HG02970 (cell line): Measurements from ENCODE around the gene MALT1.
"Not testable (repeated sequence)": the region's sequence is repeated elsewhere in the genome, so short reads cannot be mapped to it uniquely, and the experiment has no call there.

Source experiments
- ATAC-seq: cut with Tn5 transposase; IDR thresholded peaks from one replicate; pipeline ENCODE4 v1.9.1; 2021; ENCODE audit warnings: mild to moderate bottlenecking, moderate library complexity, moderate number of reproducible peaks; ENCODE audit not compliant: unreplicated experiment, low FRiP score

The MALT1 gene

GRCh38 chr18:58726671-58727070 is 55.4 kb downstream of the MALT1 start:
- ATAC-seq, result no peak

GRCh38 chr18:58727776-58728500 is 56.7 kb downstream of the MALT1 start:
- no peak for ATAC-seq

- ATAC-seq, result no peak
Measured at GRCh38 chr18:58728719-58729118, 57.5 kb downstream of the MALT1 start.

GRCh38 chr18:58730618-58731017 is 59.4 kb downstream of the MALT1 start:
- no peak for ATAC-seq

- ATAC-seq, result no peak
Measured at GRCh38 chr18:58732471-58732870, 61.2 kb downstream of the MALT1 start.

- no peak for ATAC-seq
Measured at GRCh38 chr18:58733866-58734265, 62.6 kb downstream of the MALT1 start.

- no peak for ATAC-seq
Measured at GRCh38 chr18:58738322-58738721, 67.1 kb downstream of the MALT1 start.

- no peak for ATAC-seq
Measured at GRCh38 chr18:58745914-58746313, 74.6 kb downstream of the MALT1 start.

GRCh38 chr18:58748899-58749595 is 77.8 kb downstream of the MALT1 start:
- ATAC-seq, result no peak

GRCh38 chr18:58753976-58754375 is 82.7 kb downstream of the MALT1 start:
- ATAC-seq, result no peak

- ATAC-seq, result no peak
Measured at GRCh38 chr18:58754544-58755068, 83.3 kb downstream of the MALT1 start.

GRCh38 chr18:58755304-58756010 is 84.2 kb downstream of the MALT1 start:
- ATAC-seq, result no peak

- ATAC-seq, result no peak
Measured at GRCh38 chr18:58756148-58756547, 84.9 kb downstream of the MALT1 start.

- no peak for ATAC-seq
Measured at GRCh38 chr18:58756596-58757240, 85.5 kb downstream of the MALT1 start.

- ATAC-seq, result not testable (repeated sequence)
Measured at GRCh38 chr18:58757351-58757750, 86.1 kb downstream of the MALT1 start.

- ATAC-seq, result no peak
Measured at GRCh38 chr18:58758046-58758445, 86.8 kb downstream of the MALT1 start.

- no peak for ATAC-seq
Measured at GRCh38 chr18:58758606-58759005, 87.3 kb downstream of the MALT1 start.

- ATAC-seq, result no peak
Measured at GRCh38 chr18:58761241-58761969, 90.1 kb downstream of the MALT1 start.

- no peak for ATAC-seq
Measured at GRCh38 chr18:58761970-58762780, 90.9 kb downstream of the MALT1 start.
